G401 (cell line): Measurements from ENCODE around the gene FSTL4. TPM values are rescaled to one million over a fixed set of nuclear protein-coding genes. Genes with fewer than 3 reads are reported as not detected.

ENCODE experiments used
- DNase-seq: peaks from one replicate; pipeline ENCODE4 v3.0.0-alpha.2; 2015; ENCODE audit warnings: low spot score
- in situ Hi-C: cut with HindIII; loops from 2 replicates; pipeline ENCODE4 v1.10.0; 2016; ENCODE audit warnings: low sequenced_read_pairs, mixed read lengths
- total RNA-seq: library from RNA; depleted of rRNA; stranded (reverse); fragments of >200 nt; shearing (Covaris generic); gene quantifications from 2 replicates; pipeline ENCODE4 v1.2.3, GENCODE V29; 2014

The FSTL4 gene
- total RNA-seq, 1 experiment from 2014 or later: not detected

DNA sequence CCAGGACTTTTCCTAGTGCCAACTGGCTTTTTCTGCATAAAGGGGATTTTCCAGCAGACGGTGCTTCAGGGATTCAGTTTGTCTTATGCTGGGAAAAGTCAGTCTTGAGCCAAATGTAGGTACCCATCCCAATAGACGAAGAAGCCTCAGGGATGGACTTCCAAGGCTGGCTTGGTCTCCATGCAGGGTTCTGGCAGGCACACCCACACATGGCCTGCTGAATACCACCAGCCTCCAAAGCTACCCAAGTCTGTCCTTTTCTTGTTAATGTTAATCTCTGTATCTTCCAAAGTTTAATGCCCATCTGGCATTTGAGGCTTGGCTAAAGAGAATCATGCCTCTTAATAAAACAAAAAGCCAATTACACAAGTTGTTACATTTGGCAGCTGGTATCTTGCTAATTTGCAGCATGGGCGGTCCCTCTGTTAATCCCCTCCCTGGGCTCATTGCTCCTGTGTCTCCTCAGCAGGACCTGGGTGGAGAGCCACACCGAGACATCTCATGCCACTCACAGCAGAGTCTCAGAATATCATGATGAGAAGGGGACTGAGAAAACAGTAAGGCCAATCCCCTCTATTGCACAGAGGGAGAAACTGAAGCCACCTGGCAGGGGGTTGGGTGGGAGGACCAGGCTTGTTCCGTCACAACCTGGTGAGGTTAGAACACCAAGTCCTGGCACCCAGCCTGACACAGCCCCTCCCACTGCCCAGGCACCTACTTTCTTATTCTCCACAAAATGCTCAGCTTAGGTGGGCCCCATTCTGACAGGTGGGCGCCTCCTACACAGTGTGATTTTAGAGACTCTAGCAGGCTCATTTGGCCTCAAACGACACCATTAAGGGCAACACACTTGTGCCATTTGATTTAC, 243.2 kb downstream of the FSTL4 start:
- no peak for DNase-seq
- in situ Hi-C loops: no loop called here

- no peak for DNase-seq
- in situ Hi-C loops: no loop called here
Measured at GRCh38 chr5:133367984-133368383, 244.4 kb downstream of the FSTL4 start.

DNA sequence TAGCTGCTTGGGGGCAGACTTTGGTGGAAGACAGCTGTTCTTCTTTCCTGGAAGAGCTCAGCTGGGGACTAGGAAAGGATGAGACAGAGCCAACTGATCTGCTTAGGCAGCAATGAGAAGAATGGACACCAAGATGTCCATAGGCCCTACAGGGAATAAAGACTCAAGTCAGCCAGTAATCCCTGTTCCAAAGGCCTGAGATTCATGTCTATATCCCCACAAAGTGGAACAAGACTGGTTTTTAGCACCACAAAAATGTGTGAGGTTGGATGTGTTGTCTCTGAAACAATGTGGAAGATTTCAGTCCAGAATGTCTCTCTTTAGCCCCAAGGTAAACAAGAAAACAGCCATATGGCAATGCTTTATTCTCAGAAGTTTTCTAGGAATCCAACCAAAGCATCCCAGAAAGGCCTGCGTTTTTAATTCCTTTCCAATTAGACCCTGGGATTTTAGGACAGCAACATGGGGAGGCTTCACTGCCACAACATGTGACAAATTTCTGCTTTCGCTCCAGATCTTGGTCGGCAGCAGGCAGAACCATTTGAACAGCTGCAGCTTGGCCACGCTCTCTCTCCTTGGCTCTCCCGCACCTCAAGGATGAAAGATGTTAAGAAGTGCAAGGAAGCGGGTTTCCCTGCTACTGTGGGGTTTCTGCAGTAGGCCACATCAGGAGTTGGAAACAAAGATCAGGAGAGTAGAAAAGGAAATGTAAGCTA, 245.1 kb downstream of the FSTL4 start:
- in situ Hi-C loops: no loop called here
- DNase-seq: no peak

DNA sequence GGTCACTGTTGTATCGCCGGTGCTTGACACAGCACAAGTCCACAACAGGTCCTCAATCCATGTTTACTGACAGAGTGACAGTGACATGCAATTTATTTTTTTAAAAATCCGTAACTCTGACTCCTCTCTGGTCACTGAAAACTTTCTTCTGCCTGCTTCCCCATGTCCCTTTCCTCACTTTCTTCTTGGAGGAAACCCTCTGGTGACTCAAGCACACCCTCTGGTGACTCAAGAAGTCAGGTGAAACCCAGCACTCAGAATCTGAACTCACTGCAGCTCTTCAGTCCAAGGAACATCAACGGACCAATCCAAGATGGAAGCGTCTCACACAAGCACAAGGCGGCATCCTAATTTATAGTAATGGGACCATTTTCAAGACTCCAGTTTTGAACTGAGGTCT, 245.9 kb downstream of the FSTL4 start:
- in situ Hi-C loops: no loop called here
- DNase-seq: no peak

DNA sequence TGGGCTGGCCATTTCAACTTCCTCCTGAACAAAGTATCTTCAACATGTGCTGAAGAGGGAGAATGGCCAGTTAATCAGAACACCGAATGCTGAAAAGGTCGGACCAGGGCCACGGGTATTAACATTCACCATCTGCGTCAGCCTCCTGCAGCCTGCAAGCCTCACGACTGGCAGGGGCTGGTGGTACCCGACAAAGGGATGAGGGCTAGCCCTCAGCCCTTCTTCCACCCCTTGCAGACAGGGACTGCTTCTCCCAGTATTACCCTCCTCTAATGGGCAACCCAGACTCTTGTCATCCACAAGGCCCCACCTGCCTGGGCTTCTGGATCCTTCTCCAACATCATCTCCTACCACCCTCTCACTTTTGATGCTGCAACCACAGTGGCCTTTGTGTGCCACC, 246.6 kb downstream of the FSTL4 start:
- in situ Hi-C loops: no loop called here
- no peak for DNase-seq

- no peak for DNase-seq
Measured at GRCh38 chr5:133364936-133365707, 247.2 kb downstream of the FSTL4 start.

GRCh38 chr5:133363807-133364587, 248.3 kb downstream of the FSTL4 start:
- in situ Hi-C loops: no loop called here
- DNase-seq: no peak

More at GRCh38 chr5:133364936-133365707, 247.2 kb downstream of the FSTL4 start:
- in situ Hi-C loops: no loop called here

DNA sequence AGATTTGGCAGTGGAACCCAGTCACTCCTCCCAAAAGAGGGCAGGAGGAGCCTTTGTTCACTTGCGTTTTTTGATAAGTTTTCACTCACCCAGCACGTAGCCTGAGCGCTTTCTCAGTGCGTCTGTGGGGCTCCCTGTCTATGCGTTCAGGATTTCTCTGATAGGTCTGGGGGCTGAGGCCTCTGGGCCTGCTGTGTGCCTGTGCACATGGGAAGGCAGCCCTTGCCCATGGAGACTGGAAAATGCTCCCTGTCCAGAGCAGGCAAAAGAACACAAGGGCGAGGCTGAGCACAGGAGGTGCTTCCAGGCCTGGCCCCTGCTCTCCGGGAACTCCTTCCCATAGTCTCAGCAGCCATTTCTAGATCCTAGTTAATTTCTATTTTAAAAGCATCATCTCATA, 249.9 kb downstream of the FSTL4 start:
- no peak for DNase-seq
- in situ Hi-C loops: no loop called here

- in situ Hi-C loops: no loop called here
- DNase-seq: no peak
Measured at GRCh38 chr5:133361922-133362321, 250.4 kb downstream of the FSTL4 start.

DNA sequence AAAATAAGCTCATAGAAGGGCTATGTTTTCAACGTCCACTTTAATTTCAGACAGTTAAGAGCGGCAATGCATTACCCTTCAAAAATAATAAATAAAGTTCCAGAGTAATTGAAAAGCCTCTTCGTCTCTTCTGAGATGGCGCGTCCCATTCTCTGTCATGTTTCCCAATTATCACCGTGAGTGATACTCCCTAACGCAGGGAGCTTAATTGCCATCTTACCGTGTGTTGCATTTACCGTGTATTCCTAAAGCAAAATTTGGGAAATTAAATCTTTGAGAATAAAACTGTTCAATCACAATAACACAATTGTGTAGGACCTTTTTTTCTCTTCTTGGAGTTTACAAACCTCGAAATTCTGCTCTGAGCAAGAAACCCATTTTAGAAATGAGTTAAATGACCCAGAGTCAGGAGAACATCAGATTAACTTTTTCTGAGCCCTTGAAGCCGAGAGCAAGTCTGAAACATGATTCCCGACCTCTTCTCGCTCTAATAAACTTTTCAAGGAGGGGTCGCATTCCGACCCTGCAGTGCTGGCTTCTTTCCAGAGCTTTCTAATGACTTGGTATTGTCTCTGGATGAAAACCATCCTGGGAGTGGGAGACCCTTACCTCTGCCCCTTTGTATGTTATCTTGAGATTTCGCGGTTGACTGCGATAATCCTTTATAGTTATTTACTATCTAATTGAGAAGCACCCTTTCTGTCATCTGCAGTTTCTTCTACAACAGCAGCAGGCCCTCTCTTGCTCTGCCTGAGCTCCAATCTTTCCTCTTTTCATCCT, 251.5 kb downstream of the FSTL4 start:
- DNase-seq: no peak
- in situ Hi-C loops: no loop called here

DNA sequence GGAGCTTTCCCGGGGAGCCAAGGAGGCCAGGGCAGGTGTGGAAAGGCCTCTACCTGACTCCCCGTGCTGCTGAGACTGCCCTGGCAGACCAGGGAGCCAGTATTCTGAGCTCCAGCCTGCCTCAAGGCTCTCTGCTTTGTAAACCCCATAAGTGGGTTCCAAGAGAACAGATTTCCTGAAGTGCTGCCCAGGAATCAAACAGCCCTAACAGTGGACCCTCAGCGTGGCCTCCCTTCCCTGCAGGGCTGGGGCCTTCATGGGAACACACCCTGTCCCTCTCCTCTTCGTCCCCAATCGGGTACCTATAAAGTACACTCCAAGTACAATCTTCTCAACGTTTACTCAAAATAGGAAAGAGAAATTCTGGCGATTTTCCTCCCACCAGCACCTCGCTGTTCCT, 252.5 kb downstream of the FSTL4 start:
- in situ Hi-C loops: no loop called here
- no peak for DNase-seq

- in situ Hi-C loops: no loop called here
- DNase-seq: no peak
Measured at GRCh38 chr5:133358271-133358670, 254.1 kb downstream of the FSTL4 start.

DNA sequence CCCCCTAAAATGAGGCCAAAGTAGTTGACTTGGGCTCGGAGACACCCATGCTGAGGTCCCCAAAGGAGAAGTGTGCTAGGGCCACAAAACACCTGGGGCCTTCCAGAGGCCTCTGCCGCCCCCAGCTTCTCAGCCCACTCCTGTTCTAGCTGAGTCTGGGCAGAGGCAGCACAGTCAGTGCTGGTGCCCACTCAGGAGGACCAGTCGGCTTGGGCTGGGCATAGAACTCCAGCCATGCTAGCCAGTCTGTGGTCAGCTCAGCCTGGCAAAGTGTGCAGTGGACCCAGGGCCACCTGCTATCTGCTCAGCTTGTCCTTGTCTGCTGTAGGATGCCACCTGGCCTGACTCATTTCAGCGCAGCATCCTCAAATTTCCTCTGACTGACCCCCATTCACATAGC, 254.6 kb downstream of the FSTL4 start:
- in situ Hi-C loops: no loop called here
- DNase-seq: no peak

GRCh38 chr5:133356984-133357421, 255.3 kb downstream of the FSTL4 start:
- in situ Hi-C loops: no loop called here
- DNase-seq: no peak

DNA sequence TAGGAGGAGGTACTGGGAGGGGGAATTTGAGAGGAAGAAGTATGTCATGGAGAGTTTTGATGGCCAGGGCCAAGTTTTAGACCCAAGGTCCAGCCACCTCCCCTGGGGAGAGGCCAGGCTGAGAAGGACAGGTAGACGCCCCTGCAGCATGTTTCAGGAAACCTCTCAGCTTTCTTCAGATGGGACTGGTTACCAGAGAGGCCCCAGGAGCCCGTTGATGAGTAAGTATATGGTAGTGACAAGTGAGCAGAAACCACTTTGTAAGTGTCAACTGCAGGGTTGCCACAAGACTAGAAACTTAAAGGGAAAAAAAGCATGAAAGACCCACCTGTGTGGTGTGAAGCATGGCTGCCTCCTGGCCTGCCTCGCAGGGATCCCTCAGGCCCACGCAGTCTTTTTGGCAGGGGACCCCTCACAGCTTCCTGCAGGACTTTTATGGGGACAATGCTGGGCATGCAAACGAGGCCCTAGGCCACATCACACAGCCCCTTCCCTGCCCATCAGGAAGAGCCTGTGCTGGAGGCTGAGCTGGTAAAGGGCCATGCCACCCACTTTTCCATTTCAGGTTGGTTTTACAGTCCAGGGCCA, 255.9 kb downstream of the FSTL4 start:
- DNase-seq: no peak
- in situ Hi-C loops: no loop called here

GRCh38 chr5:133354323-133355185, 257.8 kb downstream of the FSTL4 start:
- DNase-seq: no peak
- in situ Hi-C loops: no loop called here

DNA sequence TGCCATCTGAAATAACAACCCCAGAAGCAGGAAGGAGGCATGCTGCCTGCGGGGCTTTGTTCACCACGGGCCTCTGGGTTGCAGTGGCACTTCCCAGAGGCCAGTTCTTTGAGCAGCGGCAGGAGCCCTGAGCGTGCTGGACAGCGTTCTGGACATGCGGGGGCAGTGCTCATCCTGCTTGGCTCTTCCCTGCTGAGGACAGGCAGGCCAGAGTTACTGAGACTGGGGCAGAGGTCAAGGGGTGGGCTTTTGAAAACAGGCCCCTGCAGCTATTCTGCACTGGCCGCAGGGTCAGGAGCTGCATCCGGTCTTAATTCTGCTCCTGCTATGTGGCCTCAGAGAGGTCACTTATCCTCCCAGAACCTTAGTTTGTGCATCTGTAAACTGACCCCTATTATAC, 258.6 kb downstream of the FSTL4 start:
- DNase-seq: no peak
- in situ Hi-C loops: no loop called here
